Endothelial cell of umbilical vein (primary cell): ENCODE results near the gene BZW2. TPM values are rescaled to one million over a fixed set of nuclear protein-coding genes. Genes with fewer than 3 reads are reported as not detected.

Source experiments
- BruUV-seq: library from RNA; stranded (reverse); fragments of 400-500 nt; replicated peaks from 2 replicates; lab custom pipeline; 2021; lab: Mats Ljungman, UMichigan
- CTCF ChIA-PET: fragments of 300-600, 350-600 bp; sonication (Branson Sonifier 250); formaldehyde crosslinking; loops from one replicate; lab custom pipeline; 2021; ENCODE audit warnings: antibody characterized with exemption, inconsistent platforms; lab: Charles Lee
- POLR2A ChIA-PET: fragments of 300-600, 350-600 bp; sonication (Branson Sonifier 250); formaldehyde crosslinking; loops from one replicate; lab custom pipeline; 2021; ENCODE audit warnings: antibody characterized with exemption, inconsistent platforms; lab: Charles Lee
- DNase-seq: peaks from one replicate; pipeline ENCODE4 v3.0.0-alpha.2; 2011; ENCODE audit warnings: low read depth, low spot score
- FAIRE-seq: peaks from 2 replicates; lab custom pipeline; 2011; peaks lifted over from hg19 to GRCh38; lab: Jason Lieb, UNC
- H2AFZ ChIP-seq: 2 replicates; pipeline ENCODE4 v1.6.0; 2012; ENCODE audit warnings: low read depth, low read length, control low read depth, inconsistent platforms
- H3K27ac ChIP-seq: 2 replicates; pipeline ENCODE4 v1.5.1; 2011; ENCODE audit warnings: low read depth, mild to moderate bottlenecking, control low read depth, low read length, moderate library complexity; ENCODE audit not compliant: insufficient read depth
- H3K27me3 ChIP-seq, 2 experiments: 2 replicates each; pipeline versions ENCODE4 v1.6.0 to v1.6.1; 2011; ENCODE audit warnings: low read length in 2 of 2, mixed read lengths in 1 of 2; ENCODE audit not compliant: control insufficient read depth in 2 of 2, insufficient read depth in 2 of 2
- H3K36me3 ChIP-seq, 2 experiments: 2 replicates in 1 of 2; 3 replicates in 1 of 2; pipeline ENCODE4 v1.5.1; 2011; ENCODE audit warnings: low read length in 2 of 2, mild to moderate bottlenecking in 1 of 2, moderate library complexity in 1 of 2; ENCODE audit not compliant: control insufficient read depth in 2 of 2, insufficient read depth in 2 of 2; ENCODE audit errors: extremely low read depth in 1 of 2
- H3K4me1 ChIP-seq: 3 replicates; pipeline ENCODE4 v1.5.1; 2011; ENCODE audit warnings: mild to moderate bottlenecking, low read length; ENCODE audit not compliant: control insufficient read depth, insufficient read depth; ENCODE audit errors: extremely low read depth
- H3K4me2 ChIP-seq: 2 replicates; pipeline ENCODE4 v1.6.1; 2011; ENCODE audit warnings: low read length, control low read depth, mixed read lengths; ENCODE audit not compliant: insufficient read depth
- H3K4me3 ChIP-seq, 3 experiments: fragments of 200-600 bp in 1 of 3; sonication (generic), shearing (Covaris generic) in 1 of 3; replicated peaks in 1 of 3; 2 replicates each; pipeline ENCODE4 v1.5.1; 2011 to 2016; ENCODE audit warnings: control low read depth in 3 of 3, low read length in 3 of 3, mild to moderate bottlenecking in 2 of 3, inconsistent platforms in 1 of 3, low read depth in 1 of 3, moderate library complexity in 1 of 3; ENCODE audit not compliant: insufficient read depth in 1 of 3
- H3K79me2 ChIP-seq: 2 replicates; pipeline ENCODE4 v1.6.0; 2012; ENCODE audit warnings: low read length, inconsistent platforms; ENCODE audit not compliant: control insufficient read depth, insufficient read depth
- H3K9ac ChIP-seq: replicated peaks from 2 replicates; pipeline ENCODE3; 2011; ENCODE audit warnings: low read length, control low read depth; ENCODE audit not compliant: insufficient read depth; ENCODE audit errors: extremely low read depth
- H3K9me1 ChIP-seq: replicated peaks from 3 replicates; pipeline ENCODE4 v1.6.0; 2011; ENCODE audit warnings: mild to moderate bottlenecking, low read length; ENCODE audit not compliant: control insufficient read depth, insufficient read depth; ENCODE audit errors: extremely low read depth
- H3K9me3 ChIP-seq: replicated peaks from 2 replicates; pipeline ENCODE4 v1.5.1; 2012; ENCODE audit warnings: low read length, inconsistent platforms; ENCODE audit not compliant: control insufficient read depth, insufficient read depth
- H4K20me1 ChIP-seq: replicated peaks from 2 replicates; pipeline ENCODE3; 2011; ENCODE audit warnings: mild to moderate bottlenecking, low read length; ENCODE audit not compliant: control insufficient read depth, insufficient read depth; ENCODE audit errors: extremely low read depth
- EZH2 ChIP-seq: IDR thresholded peaks from 2 replicates; pipeline ENCODE4 v1.6.1; 2012; ENCODE audit warnings: borderline replicate concordance, low read depth, mild to moderate bottlenecking, moderate library complexity, low read length, inconsistent platforms; ENCODE audit not compliant: severe bottlenecking
- FOS ChIP-seq: IDR thresholded peaks from 2 replicates; pipeline ENCODE4 v1.6.1; 2011; ENCODE audit warnings: mild to moderate bottlenecking, low read length, moderate library complexity, borderline replicate concordance; ENCODE audit not compliant: insufficient read depth
- JUN ChIP-seq: IDR thresholded peaks from 2 replicates; pipeline ENCODE4 v1.6.1; 2011; ENCODE audit warnings: borderline replicate concordance, low read depth; ENCODE audit not compliant: insufficient read length, insufficient read depth
- MYC ChIP-seq: IDR thresholded peaks from one replicate; pipeline ENCODE4 v1.6.1; 2011; ENCODE audit warnings: mild to moderate bottlenecking, low read depth, low read length
- POLR2A ChIP-seq: IDR thresholded peaks from 2 replicates; pipeline ENCODE4 v1.6.1; 2012; ENCODE audit warnings: low read depth, mild to moderate bottlenecking, control low read depth, low read length
- POLR2AphosphoS5 ChIP-seq: IDR thresholded peaks from 2 replicates; pipeline ENCODE4 v1.6.1; 2012; ENCODE audit warnings: low read depth, mild to moderate bottlenecking, control low read depth, low read length, moderate library complexity; ENCODE audit not compliant: insufficient read depth
- dilution Hi-C: fragments of 300-500 bp; cut with MboI; formaldehyde crosslinking; loops from one replicate; pipeline ENCODE4 v1.15.0; 2019; ENCODE audit warnings: low sequenced_read_pairs; ENCODE audit not compliant: extremely low pct_ligation_motif_present
- intact Hi-C: fragments of 100-400 bp; cut with micrococcal nuclease; formaldehyde crosslinking; loops from one replicate; pipeline ENCODE4 v1.10.0; 2022
- polyA plus RNA-seq, 4 experiments: library from polyadenylated mRNA; depleted of rRNA in 3 of 4; stranded (reverse) in 3 of 4; unstranded in 1 of 4; fragments of >200 nt; gene quantifications; 2 replicates each; pipeline versions ENCODE4 v1.2.1 to v1.2.3, GENCODE V29; 2011 to 2012; ENCODE audit warnings: missing spikeins in 1 of 4
- total RNA-seq: library from RNA; stranded (reverse); gene quantifications from 2 replicates; pipeline ENCODE4 v1.2.3, GENCODE V29; 2021
- TF ChIP-seq, protein P1 (sequence below): IDR thresholded peaks from 2 replicates; pipeline ENCODE4 v1.6.1; 2011; ENCODE audit not compliant: insufficient read depth, insufficient read length
- TF ChIP-seq, protein P2 (sequence below), 2 donors: IDR thresholded peaks; 1 replicate in 1 of 2; 2 replicates in 1 of 2; pipeline ENCODE4 v1.5.1; 2011; ENCODE audit warnings: low read length in 2 of 2, mild to moderate bottlenecking in 2 of 2, moderate library complexity in 2 of 2, control low read depth in 1 of 2, inconsistent platforms in 1 of 2, low read depth in 1 of 2; ENCODE audit not compliant: insufficient read depth in 1 of 2; ENCODE audit errors: extremely low read depth in 1 of 2

BZW2 gene
- total and polyA plus RNA-seq, 2 donors (not counting 3 experiments of a cell fraction or from before 2014, with no cell fraction given) = 39.7 to 106 TPM

DNA sequence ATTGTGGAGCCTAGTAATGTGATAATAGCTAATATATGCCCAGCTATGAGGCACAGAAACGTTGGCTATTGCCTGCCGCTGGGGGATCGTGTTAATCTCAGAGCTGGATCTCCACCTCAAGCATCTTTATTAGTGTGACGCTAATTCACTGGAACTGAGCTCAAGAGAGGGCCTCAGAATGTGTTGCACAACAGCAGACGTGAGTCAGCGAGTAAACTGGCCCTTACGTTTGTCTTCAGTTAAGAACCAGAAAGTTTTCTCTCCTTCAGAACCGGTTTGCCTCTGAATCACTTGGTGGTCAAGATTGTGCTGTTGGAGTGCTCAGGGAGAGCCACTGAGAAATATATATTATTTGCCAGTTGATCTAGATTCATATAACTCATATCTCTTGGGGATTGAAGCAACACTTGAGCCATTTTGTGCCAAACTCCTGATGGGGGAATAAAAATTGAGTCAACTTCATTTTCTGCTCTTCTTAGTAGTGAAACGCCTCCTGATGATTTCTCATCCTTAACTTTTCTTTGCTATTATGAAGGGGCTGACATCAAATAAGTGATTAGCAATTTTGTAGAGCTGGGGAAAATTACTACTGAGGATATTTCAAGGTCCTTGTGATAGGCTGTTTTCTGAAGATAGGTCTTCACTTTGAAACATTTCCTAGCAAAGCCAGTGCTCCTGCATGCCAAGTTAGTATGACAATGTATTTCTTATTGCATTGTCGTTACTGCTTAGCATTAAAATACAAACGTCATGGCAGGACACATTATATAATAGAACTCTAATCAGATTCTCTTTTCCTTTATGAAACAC, 22.3 kb downstream of the BZW2 start:
- H3K27me3 ChIP-seq = no peaks in the 10 kb centered on the region
- dilution Hi-C loops (no loop called here), intact Hi-C loops (no loop called here)
- FAIRE-seq = no peak
- H3K9me3 ChIP-seq = no peaks in the 10 kb centered on the region
- H3K9me1 ChIP-seq = no peaks in the 10 kb centered on the region
- H3K4me1 ChIP-seq = no peaks in the 10 kb centered on the region
- TF ChIP-seq, protein P1, sequence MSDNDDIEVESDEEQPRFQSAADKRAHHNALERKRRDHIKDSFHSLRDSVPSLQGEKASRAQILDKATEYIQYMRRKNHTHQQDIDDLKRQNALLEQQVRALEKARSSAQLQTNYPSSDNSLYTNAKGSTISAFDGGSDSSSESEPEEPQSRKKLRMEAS = no peak
- TF ChIP-seq POLR2AphosphoS5 (no peak), FOS (no peak), MYC (no peak), POLR2A (no peak), EZH2 (no peak), JUN (no peak)
- TF ChIP-seq, protein P2, sequence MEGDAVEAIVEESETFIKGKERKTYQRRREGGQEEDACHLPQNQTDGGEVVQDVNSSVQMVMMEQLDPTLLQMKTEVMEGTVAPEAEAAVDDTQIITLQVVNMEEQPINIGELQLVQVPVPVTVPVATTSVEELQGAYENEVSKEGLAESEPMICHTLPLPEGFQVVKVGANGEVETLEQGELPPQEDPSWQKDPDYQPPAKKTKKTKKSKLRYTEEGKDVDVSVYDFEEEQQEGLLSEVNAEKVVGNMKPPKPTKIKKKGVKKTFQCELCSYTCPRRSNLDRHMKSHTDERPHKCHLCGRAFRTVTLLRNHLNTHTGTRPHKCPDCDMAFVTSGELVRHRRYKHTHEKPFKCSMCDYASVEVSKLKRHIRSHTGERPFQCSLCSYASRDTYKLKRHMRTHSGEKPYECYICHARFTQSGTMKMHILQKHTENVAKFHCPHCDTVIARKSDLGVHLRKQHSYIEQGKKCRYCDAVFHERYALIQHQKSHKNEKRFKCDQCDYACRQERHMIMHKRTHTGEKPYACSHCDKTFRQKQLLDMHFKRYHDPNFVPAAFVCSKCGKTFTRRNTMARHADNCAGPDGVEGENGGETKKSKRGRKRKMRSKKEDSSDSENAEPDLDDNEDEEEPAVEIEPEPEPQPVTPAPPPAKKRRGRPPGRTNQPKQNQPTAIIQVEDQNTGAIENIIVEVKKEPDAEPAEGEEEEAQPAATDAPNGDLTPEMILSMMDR (IDR thresholded peaks at IDR 0.05; ENCODE audit: extremely low read depth in 1 of 2, insufficient read depth in 1 of 2, low read depth in 1 of 2, low read length in 2 of 2) = no peak
- CTCF ChIA-PET = interaction anchor here (1.0 to 1.1 kb wide), 2 partner anchors 20 to 47 kb away, joined by 3 read pairs; no protein-coding TSS in a partner anchor
- no peak overlapping the region for H3K9ac ChIP-seq
- BruUV-seq = no TSS peak
- no peak for DNase-seq
- no peak overlapping the region for H3K27ac ChIP-seq
- peaks cover 1 to 6% of the 10 kb centered on the region in 2 experiments for H3K36me3 ChIP-seq
- no peak overlapping the region for H2AFZ ChIP-seq
- H3K4me2 ChIP-seq = no peak overlapping the region
- H3K79me2 ChIP-seq = peaks cover 80% of the 10 kb centered on the region
- H4K20me1 ChIP-seq = peaks cover 2% of the 10 kb centered on the region
- POLR2A ChIA-PET = no interaction called here
- no peak overlapping the region for H3K4me3 ChIP-seq
